Bronchial epithelial cell (primary cell): ENCODE measurements around the gene C3orf33. TPM values are rescaled to one million over a fixed set of nuclear protein-coding genes. Genes with fewer than 3 reads are reported as not detected.

Experiments
- DNase-seq: peaks from one replicate; pipeline ENCODE4 v3.0.0-alpha.2; 2010; ENCODE audit warnings: low read depth
- FAIRE-seq: peaks from 2 replicates; lab custom pipeline; 2011; peaks lifted over from hg19 to GRCh38; lab: Jason Lieb, UNC
- H3K27me3 ChIP-seq: 2 replicates; pipeline ENCODE4 v1.5.1; 2011; ENCODE audit warnings: low read length; ENCODE audit not compliant: control insufficient read depth, insufficient read depth
- H3K36me3 ChIP-seq: 2 replicates; pipeline ENCODE4 v1.5.1; 2011; ENCODE audit warnings: low read length; ENCODE audit not compliant: control insufficient read depth, insufficient read depth
- H3K4me3 ChIP-seq: 2 replicates; pipeline ENCODE4 v1.5.1; 2011; ENCODE audit warnings: mild to moderate bottlenecking, low read depth, low read length, control low read depth
- CTCF ChIP-seq: IDR thresholded peaks from 2 replicates; pipeline ENCODE4 v1.5.1; 2011; ENCODE audit warnings: mild to moderate bottlenecking, moderate library complexity, low read length, control low read depth, inconsistent platforms; ENCODE audit not compliant: insufficient read depth, severe bottlenecking
- total RNA-seq: library from RNA; depleted of rRNA; stranded (reverse); fragments of >200 nt; gene quantifications from 2 replicates; pipeline ENCODE4 v1.2.1, GENCODE V29; 2014

C3orf33 gene
- total RNA-seq, 1 donor from 2014 or later, result 1.6 TPM

- no peak for FAIRE-seq
- no peak for TF ChIP-seq CTCF
- DNase-seq, result no peak
Measured at GRCh38 chr3:155730843-155731242, 75.2 kb downstream of the C3orf33 start.

GRCh38 chr3:155727836-155728235, 78.2 kb downstream of the C3orf33 start:
- no peak for TF ChIP-seq CTCF
- DNase-seq, result no peak
- no peak for FAIRE-seq
- Histone ChIP-seq H3K36me3 (no peaks in the 10 kb centered on the region), H3K27me3 (no peaks in the 10 kb centered on the region), H3K4me3 (no peak overlapping the region)

More at GRCh38 chr3:155730843-155731242, 75.2 kb downstream of the C3orf33 start:
- no peaks in the 10 kb centered on the region for H3K27me3 ChIP-seq
- H3K4me3 ChIP-seq, result no peak overlapping the region
- H3K36me3 ChIP-seq, result no peaks in the 10 kb centered on the region

DNA sequence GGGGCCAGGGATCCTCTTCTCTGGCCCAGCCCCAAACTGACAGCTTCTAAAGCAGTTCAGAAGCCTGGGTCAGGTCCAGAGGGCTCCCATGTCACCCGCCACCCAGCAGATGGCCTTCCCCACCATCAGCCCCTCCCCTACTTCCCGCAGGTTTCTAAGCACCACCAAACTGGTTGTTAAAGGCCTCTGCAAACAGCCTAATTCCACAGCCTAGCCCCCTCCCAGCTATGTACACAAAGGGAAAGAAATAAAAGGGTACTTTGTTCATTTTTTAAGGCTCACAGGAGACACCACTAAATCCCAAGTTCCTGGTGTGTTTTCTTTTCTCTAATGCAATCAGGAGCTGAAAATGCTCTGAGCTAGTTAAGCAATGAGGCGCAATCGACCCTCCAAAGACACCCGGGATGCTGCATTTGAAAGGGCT, 91.8 kb downstream of the C3orf33 start:
- H3K27me3 ChIP-seq, result no peaks in the 10 kb centered on the region
- no peak for TF ChIP-seq CTCF
- no peak for DNase-seq
- FAIRE-seq, result no peak
- no peak overlapping the region for H3K4me3 ChIP-seq
- no peaks in the 10 kb centered on the region for H3K36me3 ChIP-seq

Other genes with a start within 250 kb of the C3orf33 start
- gene PLCH1, start 61.2 kb downstream of the C3orf33 start, total RNA-seq, result 0.13 and 0.26 TPM in 2 replicates
- 39.7 and 67.7 TPM in 2 replicates for gene SLC33A1, start 48.1 kb upstream of the C3orf33 start, total RNA-seq
- 17.5 and 29.5 TPM in 2 replicates for gene GMPS, start 64.4 kb upstream of the C3orf33 start, total RNA-seq